Measurements from ENCODE around the gene PHKG1.
"Not testable (repeated sequence)": the region's sequence is repeated elsewhere in the genome, so short reads cannot be mapped to it uniquely, and the experiment has no call there.

- not testable (repeated sequence) for TF ChIP-seq CTCF (IDR thresholded peaks at IDR 0.05; ENCODE audit: insufficient read depth, low read length); POLR2AphosphoS5 (IDR thresholded peaks at IDR 0.05; ENCODE audit: low read depth); REST (IDR thresholded peaks at IDR 0.05; ENCODE audit: insufficient replicate concordance, low read depth); GABPA (IDR thresholded peaks at IDR 0.05; ENCODE audit: low read depth)
These were observed 44.0 kb downstream of the PHKG1 start for GRCh38 chr7:56048763-56049162.
